ENCODE data around the gene AVPR1B. TPM values are rescaled to one million over a fixed set of nuclear protein-coding genes. Genes with fewer than 3 reads are reported as not detected.

The AVPR1B gene
- total RNA-seq, 4 donors from 2014 or later = not detected

DNA sequence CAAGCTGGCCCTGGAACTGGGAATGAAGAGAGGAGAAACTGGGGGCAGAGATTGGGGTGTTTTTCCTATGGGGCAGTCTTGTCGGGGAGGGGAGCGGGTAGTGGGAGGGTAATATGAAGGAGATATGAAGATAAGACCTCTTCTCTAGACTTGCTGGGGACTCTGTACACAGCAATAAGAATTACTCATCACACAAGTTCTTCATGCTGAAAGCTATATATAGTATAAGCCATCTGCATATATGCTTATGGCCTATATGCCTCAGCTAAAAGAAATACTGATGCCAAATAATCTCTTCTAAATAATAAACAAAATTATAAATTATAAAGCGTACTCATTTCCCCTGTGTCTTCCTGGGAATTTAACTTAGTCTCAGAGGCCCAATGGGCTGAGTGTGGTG is 56.3 kb downstream of the AVPR1B start:
- intact Hi-C loops (cut with DNase I; ENCODE audit: low total_unique reads) = no loop called here
- TF ChIP-seq, protein P1, sequence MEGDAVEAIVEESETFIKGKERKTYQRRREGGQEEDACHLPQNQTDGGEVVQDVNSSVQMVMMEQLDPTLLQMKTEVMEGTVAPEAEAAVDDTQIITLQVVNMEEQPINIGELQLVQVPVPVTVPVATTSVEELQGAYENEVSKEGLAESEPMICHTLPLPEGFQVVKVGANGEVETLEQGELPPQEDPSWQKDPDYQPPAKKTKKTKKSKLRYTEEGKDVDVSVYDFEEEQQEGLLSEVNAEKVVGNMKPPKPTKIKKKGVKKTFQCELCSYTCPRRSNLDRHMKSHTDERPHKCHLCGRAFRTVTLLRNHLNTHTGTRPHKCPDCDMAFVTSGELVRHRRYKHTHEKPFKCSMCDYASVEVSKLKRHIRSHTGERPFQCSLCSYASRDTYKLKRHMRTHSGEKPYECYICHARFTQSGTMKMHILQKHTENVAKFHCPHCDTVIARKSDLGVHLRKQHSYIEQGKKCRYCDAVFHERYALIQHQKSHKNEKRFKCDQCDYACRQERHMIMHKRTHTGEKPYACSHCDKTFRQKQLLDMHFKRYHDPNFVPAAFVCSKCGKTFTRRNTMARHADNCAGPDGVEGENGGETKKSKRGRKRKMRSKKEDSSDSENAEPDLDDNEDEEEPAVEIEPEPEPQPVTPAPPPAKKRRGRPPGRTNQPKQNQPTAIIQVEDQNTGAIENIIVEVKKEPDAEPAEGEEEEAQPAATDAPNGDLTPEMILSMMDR (IDR thresholded peaks at IDR 0.05) = no peak
- TF ChIP-seq POLR2A (IDR thresholded peaks at IDR 0.05) = no peak
- 96% methylated on average over 3 of the region's 3 CpGs for WGBS, 2 donors

More for the DNA sequence above, 56.3 kb downstream of the AVPR1B start:
- no peak overlapping the region for H3K4me3 ChIP-seq (ENCODE audit: low read depth, poor library complexity, severe bottlenecking)
- no peak for DNase-seq (ENCODE audit: low spot score in 2 of 2)

Other genes with a start within 250 kb of the AVPR1B start
- 10 to 100 TPM in 1 of 4 donors, 1 to 10 TPM in 3; 2.7 to 14.8 (median 5.4) TPM for gene SLC26A9, start 173.9 kb downstream of the AVPR1B start, total RNA-seq
- gene RAB7B, start 114.0 kb downstream of the AVPR1B start, total RNA-seq = 10 to 100 TPM in 3 of 4 donors, 1 to 10 TPM in 1; 6.0 to 37.2 (median 24.0) TPM
- gene CTSE, start 93.5 kb downstream of the AVPR1B start, total RNA-seq = not detected
- 1 to 10 TPM in 2 of 4 donors, under 1 TPM in 1, not detected in 1; 0.93 to 9.9 (median 1.7) TPM for gene RHEX, start 64.2 kb downstream of the AVPR1B start, total RNA-seq
- 1 to 10 TPM; 1.8 to 9.7 (median 4.9) TPM for gene FAM72A, start 85.5 kb upstream of the AVPR1B start, total RNA-seq
- gene SRGAP2, start 86.2 kb upstream of the AVPR1B start, total RNA-seq = 100 to 1,000 TPM in 3 of 4 donors, 10 to 100 TPM in 1; 81.2 to 161 (median 113) TPM

Measured in lower leg skin (tissue), 4 donors.